ENCODE data around the gene HEXD.
"Not testable (repeated sequence)": the region's sequence is repeated elsewhere in the genome, so short reads cannot be mapped to it uniquely, and the experiment has no call there.

HEXD gene

GRCh38 chr17:82377294-82377693, 40.9 kb upstream of the HEXD start:
- DNase-seq, H3K4me3 Mint-ChIP-seq, CTCF ChIA-PET, H3K9me3 Mint-ChIP-seq, H3K36me3 Mint-ChIP-seq, H3K27ac Mint-ChIP-seq, H3K4me1 Mint-ChIP-seq: not testable (repeated sequence)
- H3K27me3 Mint-ChIP-seq: peaks cover 92% of the 10 kb centered on the region

GRCh38 chr17:82377924-82378740, 40.0 kb upstream of the HEXD start:
- no peak overlapping the region for H3K27ac Mint-ChIP-seq
- no peaks in the 10 kb centered on the region for H3K36me3 Mint-ChIP-seq
- peaks cover 88% of the 10 kb centered on the region for H3K27me3 Mint-ChIP-seq
- peaks cover under 1% of the 10 kb centered on the region for H3K4me1 Mint-ChIP-seq
- DNase-seq: no peak
- no peaks in the 10 kb centered on the region for H3K9me3 Mint-ChIP-seq
- CTCF ChIA-PET: no interaction called here
- H3K4me3 Mint-ChIP-seq: no peak overlapping the region

- peaks cover 86% of the 10 kb centered on the region for H3K27me3 Mint-ChIP-seq
- no peaks in the 10 kb centered on the region for H3K36me3 Mint-ChIP-seq
- H3K9me3 Mint-ChIP-seq: no peaks in the 10 kb centered on the region
- DNase-seq: no peak
- H3K4me1 Mint-ChIP-seq: no peaks in the 10 kb centered on the region
- no peak overlapping the region for H3K27ac Mint-ChIP-seq
- CTCF ChIA-PET: no interaction called here
- no peak overlapping the region for H3K4me3 Mint-ChIP-seq
These were observed 39.5 kb upstream of the HEXD start for GRCh38 chr17:82378741-82379021.

- no peaks in the 10 kb centered on the region for H3K36me3 Mint-ChIP-seq
- peaks cover 82% of the 10 kb centered on the region for H3K27me3 Mint-ChIP-seq
- H3K27ac Mint-ChIP-seq: no peak overlapping the region
- DNase-seq: no peak
- H3K4me3 Mint-ChIP-seq: no peak overlapping the region
- H3K9me3 Mint-ChIP-seq: no peaks in the 10 kb centered on the region
- CTCF ChIA-PET: no interaction called here
- H3K4me1 Mint-ChIP-seq: no peaks in the 10 kb centered on the region
These were observed 37.1 kb upstream of the HEXD start for GRCh38 chr17:82380860-82381702.

GRCh38 chr17:82381703-82382009, 36.5 kb upstream of the HEXD start:
- H3K4me1 Mint-ChIP-seq, H3K27ac Mint-ChIP-seq, CTCF ChIA-PET, H3K9me3 Mint-ChIP-seq, H3K36me3 Mint-ChIP-seq, H3K4me3 Mint-ChIP-seq, DNase-seq: not testable (repeated sequence)
- H3K27me3 Mint-ChIP-seq: peaks cover 81% of the 10 kb centered on the region

GRCh38 chr17:82382220-82382932, 35.8 kb upstream of the HEXD start:
- H3K4me1 Mint-ChIP-seq, H3K4me3 Mint-ChIP-seq, H3K36me3 Mint-ChIP-seq, H3K9me3 Mint-ChIP-seq, CTCF ChIA-PET, H3K27ac Mint-ChIP-seq, DNase-seq: not testable (repeated sequence)
- H3K27me3 Mint-ChIP-seq: peaks cover 80% of the 10 kb centered on the region

GRCh38 chr17:82382933-82383255, 35.3 kb upstream of the HEXD start:
- CTCF ChIA-PET: no interaction called here
- Mint-ChIP-seq H3K4me3 (no peak overlapping the region), H3K9me3 (no peaks in the 10 kb centered on the region), H3K4me1 (peaks cover 7% of the 10 kb centered on the region), H3K27me3 (peaks cover 80% of the 10 kb centered on the region), H3K36me3 (no peaks in the 10 kb centered on the region), H3K27ac (no peak overlapping the region)
- no peak for DNase-seq

- DNase-seq: no peak
- H3K27ac Mint-ChIP-seq: no peak overlapping the region
- peaks cover 77% of the 10 kb centered on the region for H3K27me3 Mint-ChIP-seq
- no peak overlapping the region for H3K4me3 Mint-ChIP-seq
- H3K4me1 Mint-ChIP-seq: peaks cover 7% of the 10 kb centered on the region
- CTCF ChIA-PET: no interaction called here
- H3K36me3 Mint-ChIP-seq: no peaks in the 10 kb centered on the region
- no peaks in the 10 kb centered on the region for H3K9me3 Mint-ChIP-seq
These were observed 34.7 kb upstream of the HEXD start for GRCh38 chr17:82383411-82383810.

GRCh38 chr17:82384051-82384729, 34.0 kb upstream of the HEXD start:
- DNase-seq: no peak
- CTCF ChIA-PET: interaction anchor here (0.6 kb wide), 1 partner anchor 33 kb away, joined by 4 read pairs; no protein-coding TSS in a partner anchor
- Mint-ChIP-seq H3K9me3 (no peaks in the 10 kb centered on the region), H3K36me3 (no peaks in the 10 kb centered on the region), H3K4me1 (peaks cover 7% of the 10 kb centered on the region), H3K4me3 (no peak overlapping the region), H3K27me3 (peaks cover 70% of the 10 kb centered on the region), H3K27ac (no peak overlapping the region)

- peaks cover 63% of the 10 kb centered on the region for H3K27me3 Mint-ChIP-seq
- peaks cover 7% of the 10 kb centered on the region for H3K4me1 Mint-ChIP-seq
- CTCF ChIA-PET: interaction anchor here (0.6 kb wide), 1 partner anchor 32 kb away, joined by 4 read pairs; no protein-coding TSS in a partner anchor
- H3K27ac Mint-ChIP-seq: no peak overlapping the region
- H3K36me3 Mint-ChIP-seq: no peaks in the 10 kb centered on the region
- DNase-seq: peak; percentile 33
- no peaks in the 10 kb centered on the region for H3K9me3 Mint-ChIP-seq
- no peak overlapping the region for H3K4me3 Mint-ChIP-seq
These were observed 33.2 kb upstream of the HEXD start for GRCh38 chr17:82384730-82385481.

GRCh38 chr17:82385559-82386254, 32.4 kb upstream of the HEXD start:
- Mint-ChIP-seq H3K4me3 (no peak overlapping the region), H3K27me3 (peaks cover 55% of the 10 kb centered on the region), H3K27ac (no peak overlapping the region), H3K4me1 (peaks cover 7% of the 10 kb centered on the region), H3K9me3 (no peaks in the 10 kb centered on the region), H3K36me3 (no peaks in the 10 kb centered on the region)
- CTCF ChIA-PET: no interaction called here
- no peak for DNase-seq

- no peak for DNase-seq
- CTCF ChIA-PET: no interaction called here
- Mint-ChIP-seq H3K27ac (no peak overlapping the region), H3K36me3 (no peaks in the 10 kb centered on the region), H3K4me1 (peaks cover 7% of the 10 kb centered on the region), H3K27me3 (peaks cover 51% of the 10 kb centered on the region), H3K4me3 (no peak overlapping the region), H3K9me3 (no peaks in the 10 kb centered on the region)
These were observed 31.8 kb upstream of the HEXD start for GRCh38 chr17:82386255-82386831.

All from activated naive CD4-positive, alpha-beta T cell treated with anti-CD3 and anti-CD28 coated beads, Interleukin-2, amount 10 ng/mL, durations not matched to agents 7 days and 5 days (primary cell).